Activated CD4-positive, alpha-beta T cell treated with anti-CD3 and anti-CD28 coated beads for 48 hours (primary cell): ENCODE results near the gene GABARAP.

Experiments used
- DNase-seq: peaks from one replicate; pipeline ENCODE4 v3.0.0-alpha.2; 2020

The GABARAP gene

GRCh38 chr17:7241783-7242716 lies at the start of gene GABARAP:
Gene GABARAP, minus strand, starts transcription at chr17:7242449. Its CDS starts 119 bp downstream, at chr17:7242330.
- peak; percentile 95 for DNase-seq

- DNase-seq = no peak
These were observed 48.4 kb upstream of the GABARAP start for GRCh38 chr17:7290685-7291084.

GRCh38 chr17:7290166-7290565 lies 47.9 kb upstream of the GABARAP start:
- DNase-seq = no peak

GRCh38 chr17:7289256-7290032 lies 47.2 kb upstream of the GABARAP start:
- DNase-seq = no peak

GRCh38 chr17:7285679-7286078 lies 43.4 kb upstream of the GABARAP start:
- DNase-seq = no peak

- no peak for DNase-seq
These were observed 42.7 kb upstream of the GABARAP start for GRCh38 chr17:7284911-7285310.

- DNase-seq = no peak
These were observed 41.4 kb upstream of the GABARAP start for GRCh38 chr17:7283471-7284216.

GRCh38 chr17:7282752-7283321 lies 40.6 kb upstream of the GABARAP start:
- DNase-seq = no peak

- DNase-seq = no peak
These were observed 39.9 kb upstream of the GABARAP start for GRCh38 chr17:7281953-7282751.

- peak; percentile 95 for DNase-seq
These were observed 39.1 kb upstream of the GABARAP start, which contains the start of gene SLC2A4 for GRCh38 chr17:7281074-7281952. Gene SLC2A4, plus strand, starts transcription at chr17:7281718. Its CDS starts 217 bp downstream, at chr17:7281935.

- DNase-seq = peak; percentile 91
These were observed 38.3 kb upstream of the GABARAP start for GRCh38 chr17:7280519-7281073.

GRCh38 chr17:7279448-7279847 lies 37.2 kb upstream of the GABARAP start:
- DNase-seq = no peak

GRCh38 chr17:7266784-7267183 lies 24.5 kb upstream of the GABARAP start:
- DNase-seq = no peak

GRCh38 chr17:7263801-7264078 lies 21.5 kb upstream of the GABARAP start:
- DNase-seq = no peak

- peak; percentile 34 for DNase-seq
These were observed 20.9 kb upstream of the GABARAP start for GRCh38 chr17:7262935-7263800.

- no peak for DNase-seq
These were observed 20.1 kb upstream of the GABARAP start, which contains the start of gene CLDN7 for GRCh38 chr17:7262192-7262934. Gene CLDN7, minus strand, starts transcription at chr17:7262478. Its CDS starts 435 bp downstream, at chr17:7262043.

GRCh38 chr17:7261379-7262191 lies 19.3 kb upstream of the GABARAP start:
- DNase-seq = no peak
